ENCODE results near the gene TSKS.

Gene TSKS, protein sequence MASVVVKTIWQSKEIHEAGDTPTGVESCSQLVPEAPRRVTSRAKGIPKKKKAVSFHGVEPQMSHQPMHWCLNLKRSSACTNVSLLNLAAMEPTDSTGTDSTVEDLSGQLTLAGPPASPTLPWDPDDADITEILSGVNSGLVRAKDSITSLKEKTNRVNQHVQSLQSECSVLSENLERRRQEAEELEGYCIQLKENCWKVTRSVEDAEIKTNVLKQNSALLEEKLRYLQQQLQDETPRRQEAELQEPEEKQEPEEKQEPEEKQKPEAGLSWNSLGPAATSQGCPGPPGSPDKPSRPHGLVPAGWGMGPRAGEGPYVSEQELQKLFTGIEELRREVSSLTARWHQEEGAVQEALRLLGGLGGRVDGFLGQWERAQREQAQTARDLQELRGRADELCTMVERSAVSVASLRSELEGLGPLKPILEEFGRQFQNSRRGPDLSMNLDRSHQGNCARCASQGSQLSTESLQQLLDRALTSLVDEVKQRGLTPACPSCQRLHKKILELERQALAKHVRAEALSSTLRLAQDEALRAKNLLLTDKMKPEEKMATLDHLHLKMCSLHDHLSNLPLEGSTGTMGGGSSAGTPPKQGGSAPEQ

DNA sequence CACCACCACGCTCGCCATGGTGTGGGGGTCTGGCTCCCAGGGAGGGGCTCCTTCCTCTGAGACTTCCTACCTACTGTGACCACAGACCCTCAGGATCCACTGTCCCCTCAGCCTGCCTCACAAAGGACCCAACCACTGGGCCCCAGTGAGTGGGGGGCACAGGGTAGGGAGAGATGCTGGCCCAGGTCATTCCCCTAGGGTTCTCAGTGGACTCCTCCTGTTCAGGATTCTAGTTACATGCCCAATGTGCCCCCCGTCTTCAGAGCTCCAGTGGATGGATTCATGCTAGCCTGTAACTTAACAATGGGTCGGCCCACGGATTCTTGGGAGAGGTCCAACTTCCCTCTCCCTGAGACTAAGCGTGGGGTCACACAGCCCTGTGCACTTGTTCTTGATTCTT lies at the start of gene TSKS:
TSKS (minus strand) TSS at position 77 of the 400 bp plus-strand sequence; CDS start at position 18, 59 bp downstream.
- no peak for DNase-seq (ENCODE audit: low read depth in 2 of 2)

DNA sequence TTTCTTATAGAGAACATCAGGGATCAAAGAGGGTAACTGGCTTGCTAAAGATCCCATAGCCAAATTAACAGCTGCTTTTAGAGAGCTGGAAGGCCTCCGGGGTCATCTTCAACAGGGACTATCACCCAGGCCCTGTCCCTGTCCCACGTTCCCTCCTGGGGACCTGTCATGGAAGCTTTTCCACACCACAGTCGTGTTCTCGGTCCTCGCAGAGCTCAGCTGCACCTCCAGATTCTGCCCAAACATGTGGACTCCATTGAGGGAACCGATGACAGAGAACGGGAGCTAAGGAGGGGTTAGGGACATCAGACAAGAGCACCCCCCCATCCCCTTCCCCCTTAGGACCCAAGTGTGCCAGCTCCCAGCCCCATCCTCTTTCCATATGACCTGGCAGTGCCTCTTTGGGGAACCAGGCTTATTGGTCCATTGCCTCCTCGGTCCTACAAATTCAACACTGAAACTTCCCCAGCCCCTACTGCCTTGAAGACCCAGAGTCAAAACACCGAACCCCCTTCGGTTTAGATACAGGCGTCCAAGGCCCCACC lies 49.4 kb upstream of the TSKS start:
- DNase-seq (ENCODE audit: low read depth in 2 of 2), result no peak

DNA sequence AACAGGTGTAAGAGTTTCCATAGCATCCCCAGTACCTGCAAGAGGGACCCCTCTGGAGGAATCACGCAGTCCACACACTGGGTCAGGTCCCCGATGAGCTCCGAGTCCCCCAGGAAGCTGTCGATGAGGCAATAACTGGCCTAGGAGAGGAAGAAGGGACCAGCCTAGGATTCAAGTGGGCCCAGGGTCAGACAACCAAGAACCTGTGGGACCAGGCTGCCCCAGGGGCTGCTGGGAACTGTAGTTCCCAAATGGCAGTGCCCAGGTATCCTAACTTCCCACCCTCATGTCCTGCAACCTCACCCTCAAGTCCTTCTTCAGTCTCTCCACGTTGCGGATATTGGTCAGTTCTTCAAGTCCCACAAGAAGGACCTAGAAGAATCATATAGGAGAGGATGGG lies 48.2 kb upstream of the TSKS start:
- DNase-seq (ENCODE audit: low read depth in 2 of 2), result no peak

DNA sequence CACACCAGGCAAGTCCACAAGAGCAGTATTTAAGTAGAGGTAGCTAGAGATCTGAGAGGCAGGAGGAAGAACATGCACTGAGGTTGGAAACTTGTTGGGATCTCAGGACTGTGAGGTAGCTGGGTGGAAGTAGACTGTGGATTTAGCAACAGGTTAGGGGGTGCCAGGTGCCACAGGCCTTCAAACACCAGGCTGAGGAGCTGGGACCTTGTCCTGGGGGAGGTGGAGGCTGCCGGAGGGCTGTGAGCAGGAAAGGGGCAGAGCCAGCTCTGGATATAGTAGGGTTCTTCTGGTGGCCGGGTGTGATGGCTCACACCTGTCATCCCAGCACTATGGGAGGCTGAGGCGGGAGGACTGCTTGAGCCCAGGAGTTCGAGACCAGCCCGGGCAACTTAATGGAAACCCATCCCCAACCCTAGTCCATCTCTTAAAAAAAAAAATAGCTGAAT lies 46.9 kb upstream of the TSKS start:
- no peak for DNase-seq (ENCODE audit: low read depth in 2 of 2)

DNA sequence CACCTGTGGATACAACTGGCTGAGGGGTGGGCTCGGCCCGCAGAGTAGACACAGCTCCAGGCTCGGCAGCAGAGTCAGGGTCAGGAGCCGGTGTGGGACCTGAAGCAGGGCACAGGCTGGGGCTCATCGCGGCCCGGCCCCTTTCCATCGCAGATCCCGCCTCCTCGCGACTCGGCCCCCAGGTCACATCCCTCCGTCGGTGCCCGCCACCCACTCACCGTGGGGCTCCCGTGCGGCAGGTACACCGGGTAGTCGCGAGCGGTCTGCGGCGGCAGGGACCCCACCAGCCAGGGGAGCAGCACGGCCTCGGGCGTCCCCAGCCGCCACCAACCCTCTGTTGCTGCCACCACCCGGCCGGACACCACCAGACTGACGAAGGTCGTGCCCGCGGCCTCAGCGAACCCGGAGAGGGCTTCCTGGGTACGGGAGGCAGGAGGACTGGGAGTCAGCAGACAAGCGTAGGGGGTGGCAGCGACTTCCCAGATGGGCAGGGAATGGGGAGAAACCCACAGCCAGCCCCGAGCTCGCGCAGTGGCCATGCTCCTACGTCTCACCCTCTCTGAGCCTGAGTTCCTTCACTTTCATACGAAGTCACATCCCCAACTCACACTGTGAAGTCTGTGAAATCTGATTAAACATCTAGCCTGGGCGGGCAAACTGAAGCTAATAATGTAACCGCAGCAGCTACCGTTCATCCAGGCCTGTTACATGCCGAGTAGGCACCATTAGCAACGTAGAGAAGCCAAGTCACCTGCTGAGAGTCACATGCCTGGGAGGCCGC lies 46.2 kb upstream of the TSKS start:
- peak in 1 of 2 donors; percentile 45 for DNase-seq (ENCODE audit: low read depth in 2 of 2)

DNA sequence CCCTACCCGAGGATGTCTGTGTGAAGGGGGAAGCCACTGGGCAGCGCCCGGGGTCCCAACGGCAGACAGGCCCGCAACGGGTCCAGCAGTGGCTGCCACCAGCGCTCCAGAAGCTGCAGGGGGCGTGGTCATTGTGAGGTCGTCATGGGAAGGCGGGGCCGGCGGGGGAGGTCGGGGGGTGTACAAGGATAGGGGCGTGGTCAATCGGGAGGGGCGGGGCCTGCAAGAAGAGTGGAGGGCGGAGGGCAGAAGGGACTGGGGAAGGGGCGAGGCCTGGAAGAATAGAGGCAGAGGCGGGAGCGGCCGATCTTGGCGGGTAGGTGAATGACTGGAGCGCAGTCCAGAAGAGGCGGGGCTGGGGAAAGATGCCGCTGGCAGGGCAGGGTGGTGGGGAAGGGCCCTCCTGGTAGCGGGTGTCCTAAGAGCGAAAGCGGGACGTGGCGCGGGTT lies 45.6 kb upstream of the TSKS start:
- DNase-seq (ENCODE audit: low read depth in 2 of 2), result peak; percentile 71 to 73

DNA sequence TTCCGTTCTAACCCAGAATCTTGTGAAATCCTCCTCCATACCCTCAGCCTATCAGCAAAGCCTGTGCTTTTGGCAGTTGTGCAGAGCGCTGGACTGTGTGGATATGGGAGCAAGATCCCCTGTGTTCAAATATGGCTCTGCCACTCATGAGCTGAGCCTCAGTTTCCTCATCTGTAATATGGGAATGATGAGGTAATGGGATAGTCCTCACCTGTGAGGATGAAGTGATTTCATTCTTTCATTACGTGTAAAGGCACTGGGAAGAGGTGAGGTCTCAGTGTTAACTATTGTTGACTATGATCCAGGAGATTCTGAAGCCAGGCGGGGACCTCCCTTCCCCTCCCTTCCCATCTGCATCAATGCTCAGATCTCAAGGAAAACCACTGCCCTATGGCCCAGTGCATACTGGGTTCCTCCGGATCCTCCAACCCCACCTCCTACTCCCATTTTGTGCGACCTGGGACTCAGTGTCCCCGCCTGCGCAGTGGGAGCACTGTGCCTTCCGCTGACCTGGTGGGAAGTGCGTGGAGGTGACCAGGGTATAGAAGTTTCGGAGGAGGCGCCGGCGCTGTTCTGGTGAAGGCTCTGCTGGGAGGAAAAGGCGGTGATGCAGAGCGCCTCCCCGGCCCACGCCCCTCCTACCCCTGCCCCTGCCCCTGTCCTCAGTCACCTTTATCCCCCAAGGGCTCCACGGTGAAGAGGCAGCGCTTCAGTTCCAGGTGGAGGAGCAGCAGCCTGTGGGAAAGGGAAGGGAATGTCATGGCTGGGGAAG lies 45.0 kb upstream of the TSKS start:
- DNase-seq (ENCODE audit: low read depth in 2 of 2), result no peak

DNA sequence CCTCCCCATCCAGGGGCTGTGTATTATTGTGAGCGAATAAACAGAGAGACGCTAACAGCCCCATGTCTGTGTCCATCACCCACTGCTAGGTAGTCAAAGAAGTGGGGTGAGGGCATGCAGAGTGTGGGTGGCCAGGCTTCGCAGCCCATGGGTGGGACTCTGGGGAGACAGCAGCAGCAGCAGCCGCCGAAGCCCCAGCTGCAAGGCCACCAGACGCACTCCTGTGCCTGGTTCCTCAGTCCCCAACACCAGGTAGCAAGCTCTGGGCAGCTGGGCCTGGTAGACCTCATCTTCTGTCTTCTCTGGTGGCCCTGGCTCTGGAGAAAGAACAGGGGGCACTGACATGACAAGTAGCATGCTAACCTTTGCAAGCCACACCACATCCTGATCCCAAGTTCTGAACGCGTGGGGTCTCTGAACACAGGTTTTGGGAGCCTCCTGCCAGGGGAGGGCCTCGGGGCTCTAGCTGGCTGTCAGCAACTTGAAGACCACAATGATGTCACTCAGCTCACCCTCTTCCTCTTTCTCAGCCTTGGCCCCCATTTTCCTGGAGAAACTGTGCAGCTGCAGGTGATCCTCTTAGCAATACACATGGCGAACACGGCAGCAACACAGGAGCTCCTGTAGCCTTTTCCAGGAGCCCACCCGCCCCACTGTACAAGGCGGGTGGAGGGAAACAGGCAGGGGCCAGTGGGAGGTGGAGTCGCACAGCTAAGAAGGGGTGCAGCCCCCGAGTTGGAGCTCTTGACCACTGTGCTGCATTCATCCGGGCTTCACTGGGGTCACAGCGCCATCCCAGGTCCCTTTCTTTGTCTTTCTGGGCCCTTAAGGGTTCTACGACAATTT lies 44.2 kb upstream of the TSKS start:
- no peak for DNase-seq (ENCODE audit: low read depth in 2 of 2)

DNA sequence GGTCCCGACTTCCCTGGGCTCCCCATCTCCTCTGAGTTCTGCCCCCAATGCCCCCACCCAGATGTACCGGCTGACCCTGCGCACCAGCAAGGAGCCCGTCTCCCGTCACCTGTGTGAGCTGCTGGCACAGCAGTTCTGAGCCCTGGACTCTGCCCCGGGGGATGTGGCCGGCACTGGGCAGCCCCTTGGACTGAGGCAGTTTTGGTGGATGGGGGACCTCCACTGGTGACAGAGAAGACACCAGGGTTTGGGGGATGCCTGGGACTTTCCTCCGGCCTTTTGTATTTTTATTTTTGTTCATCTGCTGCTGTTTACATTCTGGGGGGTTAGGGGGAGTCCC lies 43.5 kb upstream of the TSKS start:
- DNase-seq (ENCODE audit: low read depth in 2 of 2), result no peak

DNA sequence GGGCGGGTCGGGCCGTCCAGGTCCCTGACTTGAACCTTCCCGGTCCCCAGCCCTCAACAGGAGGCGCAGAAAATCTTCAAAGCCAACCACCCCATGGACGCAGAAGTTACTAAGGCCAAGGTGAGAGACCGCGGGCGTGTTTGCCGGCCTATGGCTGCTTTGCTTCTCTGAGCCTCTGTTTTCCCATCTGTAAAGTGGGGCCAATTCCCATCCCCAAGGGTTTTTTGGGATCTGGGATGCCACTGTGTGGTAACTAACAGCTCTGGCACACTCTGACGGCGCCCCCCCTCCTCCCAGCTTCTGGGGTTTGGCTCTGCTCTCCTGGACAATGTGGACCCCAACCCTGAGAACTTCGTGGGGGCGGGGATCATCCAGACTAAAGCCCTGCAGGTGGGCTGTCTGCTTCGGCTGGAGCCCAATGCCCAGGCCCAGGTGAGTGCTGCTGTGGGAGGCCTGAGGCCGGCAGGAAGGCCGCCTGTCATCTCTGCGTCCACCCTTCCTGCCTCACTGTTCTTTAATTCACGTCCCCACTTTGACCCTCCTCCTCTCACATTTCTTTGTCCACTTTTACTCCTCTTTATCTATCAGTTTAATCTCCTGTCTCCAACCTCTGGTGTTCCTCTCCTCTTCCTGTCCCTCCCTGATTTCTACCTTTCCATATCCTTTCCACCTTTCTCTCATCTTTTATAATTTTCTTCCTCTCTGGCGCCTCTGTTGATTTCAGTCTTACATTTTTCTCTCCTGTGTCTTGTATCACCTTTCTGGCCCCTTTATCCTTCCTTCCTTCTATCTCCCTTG lies 42.9 kb upstream of the TSKS start:
- no peak for DNase-seq (ENCODE audit: low read depth in 2 of 2)

DNA sequence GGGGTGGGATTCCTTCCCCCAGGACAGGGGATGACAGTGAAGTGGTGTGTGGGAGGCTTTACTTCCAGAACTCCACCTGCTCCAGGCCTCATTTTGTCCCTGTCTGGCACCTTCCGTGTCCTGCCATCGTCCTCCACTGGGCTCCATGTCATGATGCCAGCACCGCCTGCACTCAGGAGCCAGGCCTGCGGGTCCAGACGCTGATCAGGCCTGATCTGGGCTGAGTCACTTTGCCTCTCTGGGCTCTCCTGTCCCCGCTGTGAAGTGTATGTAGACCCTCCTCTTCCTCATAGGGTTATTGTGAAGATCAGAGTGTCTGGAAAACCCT lies 40.4 kb upstream of the TSKS start:
- no peak for DNase-seq (ENCODE audit: low read depth in 2 of 2)

DNA sequence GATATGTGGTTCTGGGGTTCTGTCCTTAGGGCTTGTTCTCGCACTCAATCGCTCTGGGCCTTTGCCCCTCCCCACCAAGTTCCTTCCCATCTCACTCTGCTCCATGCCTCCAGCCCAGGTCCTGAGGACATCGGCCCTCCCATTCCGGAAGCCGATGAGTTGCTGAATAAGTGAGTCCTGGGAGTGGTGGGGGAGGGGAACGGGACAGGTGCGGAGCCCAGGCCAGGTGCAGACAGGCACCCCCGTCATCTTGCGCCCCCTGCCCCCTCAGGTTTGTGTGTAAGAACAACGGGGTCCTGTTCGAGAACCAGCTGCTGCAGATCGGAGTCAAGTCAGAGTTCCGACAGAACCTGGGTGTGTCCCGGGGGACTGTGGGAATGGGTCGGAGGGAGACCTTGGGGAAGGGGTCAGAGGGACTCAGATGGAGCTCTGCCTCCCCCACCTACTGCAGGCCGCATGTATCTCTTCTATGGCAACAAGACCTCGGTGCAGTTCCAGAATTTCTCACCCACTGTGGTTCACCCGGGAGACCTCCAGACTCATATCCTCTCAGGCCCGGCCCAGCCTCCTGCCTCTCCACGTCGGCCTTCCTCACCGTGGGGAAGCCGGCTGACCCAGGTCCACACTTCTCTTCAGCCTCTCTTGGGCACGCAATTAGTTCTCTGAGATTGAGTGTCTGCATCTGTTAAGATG lies 39.9 kb upstream of the TSKS start:
- no peak for DNase-seq (ENCODE audit: low read depth in 2 of 2)

DNA sequence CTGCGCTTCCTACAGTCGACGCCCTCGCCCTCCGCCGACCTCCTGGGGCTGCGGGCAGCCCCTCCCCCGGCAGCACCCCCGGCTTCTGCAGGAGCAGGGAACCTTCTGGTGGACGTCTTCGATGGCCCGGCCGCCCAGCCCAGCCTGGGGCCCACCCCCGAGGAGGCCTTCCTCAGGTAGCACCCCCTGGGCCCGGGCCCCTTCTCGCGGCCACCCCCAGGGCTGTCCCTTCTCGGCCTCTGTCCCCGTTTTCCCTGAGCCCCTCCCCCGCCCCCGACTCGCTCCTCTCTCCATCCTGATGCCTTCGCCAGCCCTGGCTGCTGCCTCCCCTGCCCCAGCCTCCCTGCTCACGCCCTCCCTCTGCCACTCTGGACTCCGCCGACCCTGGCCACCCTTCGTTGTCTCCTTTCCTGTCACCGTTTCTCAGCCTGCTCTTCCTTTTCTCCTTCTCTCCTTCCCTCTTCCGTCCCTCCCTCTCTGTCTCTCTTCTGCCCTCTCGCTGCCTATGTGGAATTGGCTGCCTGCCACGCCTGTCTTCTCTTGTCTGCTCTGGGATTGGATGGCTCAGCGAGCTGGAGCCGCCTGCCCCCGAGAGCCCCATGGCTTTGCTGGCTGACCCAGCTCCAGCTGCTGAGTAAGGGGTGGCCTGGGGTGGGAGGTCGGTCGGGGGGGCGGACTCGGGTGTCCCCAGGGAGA lies 39.0 kb upstream of the TSKS start:
- no peak for DNase-seq (ENCODE audit: low read depth in 2 of 2)

DNA sequence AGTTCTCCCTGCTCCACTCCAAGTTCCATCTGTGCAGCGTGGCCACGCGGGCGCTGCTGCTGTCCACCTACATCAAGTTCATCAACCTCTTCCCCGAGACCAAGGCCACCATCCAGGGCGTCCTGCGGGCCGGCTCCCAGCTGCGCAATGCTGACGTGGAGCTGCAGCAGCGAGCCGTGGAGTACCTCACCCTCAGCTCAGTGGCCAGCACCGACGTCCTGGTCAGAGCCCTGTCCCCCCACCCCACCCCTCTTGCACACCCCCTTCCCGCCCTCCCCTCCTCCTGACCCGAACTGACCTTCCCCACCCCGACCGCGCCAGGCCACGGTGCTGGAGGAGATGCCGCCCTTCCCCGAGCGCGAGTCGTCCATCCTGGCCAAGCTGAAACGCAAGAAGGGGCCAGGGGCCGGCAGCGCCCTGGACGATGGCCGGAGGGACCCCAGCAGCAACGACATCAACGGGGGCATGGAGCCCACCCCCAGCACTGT lies 38.3 kb upstream of the TSKS start:
- DNase-seq (ENCODE audit: low read depth in 2 of 2), result no peak

DNA sequence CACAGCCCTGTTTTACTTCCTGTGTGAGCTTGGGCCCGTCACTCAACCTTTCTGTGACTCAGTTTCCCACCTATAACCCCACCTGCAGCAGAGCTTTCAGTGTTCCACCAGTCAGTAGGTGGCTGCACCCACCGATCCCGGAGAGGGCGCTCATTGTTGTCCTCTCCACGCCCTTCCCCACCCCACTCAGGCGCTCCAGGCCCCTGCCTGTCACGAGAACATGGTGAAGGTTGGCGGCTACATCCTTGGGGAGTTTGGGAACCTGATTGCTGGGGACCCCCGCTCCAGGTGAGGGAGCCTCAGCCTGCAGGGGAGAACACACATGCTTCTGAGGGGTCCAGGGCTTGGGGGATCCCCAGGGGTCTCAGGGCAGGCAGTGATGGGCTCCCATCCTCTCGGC lies 37.7 kb upstream of the TSKS start:
- DNase-seq (ENCODE audit: low read depth in 2 of 2), result no peak

DNA sequence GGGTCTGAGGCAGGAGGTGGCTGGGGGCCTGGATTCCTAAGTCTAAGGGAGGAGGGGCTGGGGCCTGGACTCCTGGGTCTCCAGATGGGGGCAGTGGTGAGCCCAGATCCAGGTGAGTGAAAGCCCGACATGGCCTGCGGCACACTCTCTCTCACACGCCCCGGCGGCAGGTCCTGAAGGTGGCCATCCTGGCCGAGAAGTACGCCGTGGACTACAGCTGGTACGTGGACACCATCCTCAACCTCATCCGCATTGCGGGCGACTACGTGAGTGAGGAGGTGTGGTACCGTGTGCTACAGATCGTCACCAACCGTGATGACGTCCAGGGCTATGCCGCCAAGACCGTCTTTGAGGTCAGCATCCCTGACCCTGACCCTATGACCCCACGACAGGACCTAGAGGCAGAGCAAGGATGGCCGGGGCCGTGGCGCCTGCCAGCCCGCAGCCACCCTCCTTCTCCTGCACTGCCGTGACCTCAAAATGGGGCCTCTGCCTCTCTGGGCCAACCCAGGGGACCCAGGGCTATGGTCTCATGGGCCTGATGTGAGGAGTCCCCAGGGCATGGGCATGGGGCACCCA lies 36.8 kb upstream of the TSKS start:
- DNase-seq (ENCODE audit: low read depth in 2 of 2), result no peak

DNA sequence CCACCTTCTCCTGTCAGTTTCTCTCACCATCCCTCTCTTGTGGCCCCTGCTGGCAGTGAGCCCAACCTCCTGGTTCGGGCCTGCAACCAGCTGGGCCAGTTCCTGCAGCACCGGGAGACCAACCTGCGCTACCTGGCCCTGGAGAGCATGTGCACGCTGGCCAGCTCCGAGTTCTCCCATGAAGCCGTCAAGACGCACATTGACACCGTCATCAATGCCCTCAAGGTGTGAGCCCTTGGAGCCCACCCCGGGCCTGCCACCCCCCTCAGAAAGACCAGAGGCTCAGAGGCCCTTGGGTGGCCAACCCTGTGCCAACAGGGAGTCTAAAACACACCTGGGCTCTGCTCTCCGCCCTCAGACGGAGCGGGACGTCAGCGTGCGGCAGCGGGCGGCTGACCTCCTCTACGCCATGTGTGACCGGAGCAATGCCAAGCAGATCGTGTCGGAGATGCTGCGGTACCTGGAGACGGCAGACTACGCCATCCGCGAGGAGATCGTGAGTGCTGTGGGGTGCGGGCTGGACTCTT lies 36.2 kb upstream of the TSKS start:
- DNase-seq (ENCODE audit: low read depth in 2 of 2), result no peak

DNA sequence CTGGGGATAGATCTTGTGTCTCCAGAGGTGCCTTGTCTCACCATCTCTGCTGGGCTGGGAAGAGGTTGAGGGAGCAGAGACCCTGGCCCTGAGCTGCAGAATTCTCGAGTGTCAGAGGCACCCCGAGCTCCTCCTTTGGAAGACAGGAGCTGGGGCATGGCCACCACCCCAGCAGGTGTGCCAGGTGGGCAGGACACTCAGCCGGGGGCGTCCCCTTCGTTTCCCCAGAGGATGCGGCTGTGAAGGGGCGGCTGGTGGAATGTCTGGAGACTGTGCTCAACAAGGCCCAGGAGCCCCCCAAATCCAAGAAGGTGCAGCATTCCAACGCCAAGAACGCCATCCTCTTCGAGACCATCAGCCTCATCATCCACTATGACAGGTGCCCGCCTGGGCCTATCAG lies 35.5 kb upstream of the TSKS start:
- no peak for DNase-seq (ENCODE audit: low read depth in 2 of 2)

Data from stimulated activated CD8-positive, alpha-beta memory T cell treated with anti-CD3 and anti-CD28 coated beads, Interleukin-7, amount 100 ng/mL, for 4 hours (primary cell).